ENCODE data around the gene VSTM2L.

The VSTM2L gene

GRCh38 chr20:37878835-37879599 is 23.9 kb upstream of the VSTM2L start:
- DNase-seq (ENCODE audit: low spot score) = no peak

GRCh38 chr20:37879843-37880242 is 23.1 kb upstream of the VSTM2L start:
- no peak for DNase-seq (ENCODE audit: low spot score)

- no peak for DNase-seq (ENCODE audit: low spot score)
Observed at GRCh38 chr20:37880726-37881591, 22.0 kb upstream of the VSTM2L start.

- no peak for DNase-seq (ENCODE audit: low spot score)
Observed at GRCh38 chr20:37881601-37882343, 21.2 kb upstream of the VSTM2L start.

GRCh38 chr20:37882961-37883712 is 19.8 kb upstream of the VSTM2L start:
- DNase-seq (ENCODE audit: low spot score) = no peak

- no peak for DNase-seq (ENCODE audit: low spot score)
Observed at GRCh38 chr20:37885042-37885441, 17.9 kb upstream of the VSTM2L start.

GRCh38 chr20:37885593-37886503 is 17.1 kb upstream of the VSTM2L start:
- DNase-seq (ENCODE audit: low spot score) = no peak

GRCh38 chr20:37886851-37887297 is 16.1 kb upstream of the VSTM2L start:
- DNase-seq (ENCODE audit: low spot score) = peak; percentile 10

- DNase-seq (ENCODE audit: low spot score) = no peak
Observed at GRCh38 chr20:37888641-37889040, 14.3 kb upstream of the VSTM2L start.

- DNase-seq (ENCODE audit: low spot score) = no peak
Observed at GRCh38 chr20:37890108-37890507, 12.8 kb upstream of the VSTM2L start.

- no peak for DNase-seq (ENCODE audit: low spot score)
Observed at GRCh38 chr20:37890643-37891042, 12.3 kb upstream of the VSTM2L start.

- DNase-seq (ENCODE audit: low spot score) = no peak
Observed at GRCh38 chr20:37892001-37892400, 10.9 kb upstream of the VSTM2L start.

GRCh38 chr20:37893566-37894241 is 9.2 kb upstream of the VSTM2L start:
- no peak for DNase-seq (ENCODE audit: low spot score)

GRCh38 chr20:37894454-37894853 is 8.5 kb upstream of the VSTM2L start:
- no peak for DNase-seq (ENCODE audit: low spot score)

- no peak for DNase-seq (ENCODE audit: low spot score)
Observed at GRCh38 chr20:37895166-37895565, 7.8 kb upstream of the VSTM2L start.

GRCh38 chr20:37896932-37897548 is 5.9 kb upstream of the VSTM2L start:
- DNase-seq (ENCODE audit: low spot score) = no peak

- DNase-seq (ENCODE audit: low spot score) = no peak
Observed at GRCh38 chr20:37898233-37899104, 4.5 kb upstream of the VSTM2L start.
